NCI-H1092 (cell line): ENCODE data around the gene CCDC187.

Source experiments
- DNase-seq: peaks from one replicate; lab custom pipeline; 2025; lab: John Stamatoyannopoulos, UW

Gene CCDC187

DNA sequence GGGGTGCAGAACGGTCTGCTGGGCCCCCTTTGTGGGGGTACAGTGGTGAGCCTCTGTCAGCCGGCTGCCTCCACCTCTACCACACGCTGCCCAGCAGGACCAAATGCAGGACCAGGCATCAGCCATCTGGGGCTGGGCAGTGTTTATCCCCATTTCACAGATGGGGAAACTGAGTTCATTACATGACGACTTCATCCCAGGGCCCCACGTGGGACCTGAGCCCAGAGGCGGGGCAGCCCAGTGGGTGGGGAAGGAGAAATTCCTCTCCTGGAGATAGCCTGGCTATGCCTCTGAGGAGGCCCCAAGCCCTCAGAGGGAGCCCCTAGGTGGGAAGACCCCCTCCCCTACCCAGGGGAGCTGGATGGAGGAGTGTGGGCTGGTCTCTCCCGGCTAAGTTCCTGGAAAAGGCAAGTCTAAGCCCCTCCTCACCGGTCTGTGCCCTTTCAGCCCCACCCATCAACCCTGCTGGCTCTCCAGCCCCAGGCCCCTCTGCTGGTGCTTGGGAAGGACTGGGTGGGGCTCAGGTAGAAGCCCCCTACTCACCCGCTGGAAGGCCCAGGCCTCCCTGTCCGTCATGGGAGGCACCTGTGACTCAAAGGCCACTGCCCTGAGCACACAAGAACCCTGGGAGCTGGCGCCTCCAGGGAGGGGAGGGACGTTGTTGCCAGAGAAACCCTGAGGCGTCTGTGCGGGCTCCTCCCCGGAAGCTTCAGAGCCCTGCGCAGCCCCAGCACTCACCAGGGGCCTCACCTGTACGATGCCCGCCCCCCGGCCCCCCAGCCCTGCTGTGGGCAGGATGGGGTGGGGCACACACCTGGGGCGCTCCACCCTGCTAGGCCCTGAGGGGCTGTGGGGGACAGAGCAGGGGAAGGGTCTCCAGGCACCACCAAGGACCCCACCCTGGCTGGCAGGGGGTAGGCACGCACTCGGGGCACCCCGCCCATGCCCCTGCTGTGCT, 7.4 kb upstream of the CCDC187 start:
- DNase-seq, result no peak

DNA sequence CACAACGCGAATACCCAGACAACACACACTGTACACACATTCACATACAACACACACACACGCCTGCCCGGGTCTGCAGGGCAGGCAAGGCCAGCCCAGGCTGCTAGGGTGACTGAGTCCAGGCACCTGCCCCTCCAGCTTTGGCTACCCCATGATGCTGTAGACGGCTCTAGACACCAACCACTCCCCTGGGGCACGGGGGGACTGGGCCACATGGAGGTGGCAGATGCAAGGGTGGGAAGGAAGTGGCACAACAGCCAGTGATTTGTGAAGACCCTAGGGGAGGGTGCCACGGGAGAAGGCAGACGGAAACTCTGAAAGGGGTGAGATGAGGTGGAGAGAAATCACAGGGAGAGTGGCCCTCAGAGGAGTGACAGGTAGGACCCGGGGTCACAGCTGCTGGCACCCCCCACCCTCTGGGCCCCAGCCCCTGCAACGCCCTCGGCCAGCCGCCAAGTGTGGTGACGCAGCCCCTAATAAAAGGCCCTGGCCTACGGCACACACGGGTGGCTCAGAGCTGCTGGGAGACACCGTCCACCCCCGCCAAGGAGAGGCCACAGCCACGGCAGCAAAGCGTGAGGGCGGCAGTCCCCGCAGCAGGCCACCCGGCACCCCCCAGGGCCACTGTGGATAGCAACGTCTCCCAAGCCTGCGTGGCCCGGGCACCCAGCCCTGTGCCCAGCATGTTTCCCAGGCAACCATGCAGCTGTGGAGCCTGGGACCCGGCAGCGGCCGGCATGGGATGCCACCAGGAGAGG, 6.6 kb upstream of the CCDC187 start:
- peak; percentile 34 for DNase-seq

DNA sequence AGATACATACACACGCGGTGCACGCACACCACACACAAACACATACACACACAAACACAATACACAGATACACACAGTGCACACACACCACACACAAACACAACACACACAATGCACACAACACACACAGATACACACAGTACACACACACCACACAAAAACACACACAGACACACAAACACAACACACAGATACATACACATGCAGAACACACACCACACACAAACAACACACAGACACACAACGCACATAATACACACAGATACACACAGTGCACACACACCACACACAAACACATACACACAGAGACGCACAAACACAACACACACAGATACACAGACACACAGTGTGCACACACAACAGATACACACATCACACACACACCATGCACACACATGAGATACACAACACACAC, 5.9 kb upstream of the CCDC187 start:
- no peak for DNase-seq

DNA sequence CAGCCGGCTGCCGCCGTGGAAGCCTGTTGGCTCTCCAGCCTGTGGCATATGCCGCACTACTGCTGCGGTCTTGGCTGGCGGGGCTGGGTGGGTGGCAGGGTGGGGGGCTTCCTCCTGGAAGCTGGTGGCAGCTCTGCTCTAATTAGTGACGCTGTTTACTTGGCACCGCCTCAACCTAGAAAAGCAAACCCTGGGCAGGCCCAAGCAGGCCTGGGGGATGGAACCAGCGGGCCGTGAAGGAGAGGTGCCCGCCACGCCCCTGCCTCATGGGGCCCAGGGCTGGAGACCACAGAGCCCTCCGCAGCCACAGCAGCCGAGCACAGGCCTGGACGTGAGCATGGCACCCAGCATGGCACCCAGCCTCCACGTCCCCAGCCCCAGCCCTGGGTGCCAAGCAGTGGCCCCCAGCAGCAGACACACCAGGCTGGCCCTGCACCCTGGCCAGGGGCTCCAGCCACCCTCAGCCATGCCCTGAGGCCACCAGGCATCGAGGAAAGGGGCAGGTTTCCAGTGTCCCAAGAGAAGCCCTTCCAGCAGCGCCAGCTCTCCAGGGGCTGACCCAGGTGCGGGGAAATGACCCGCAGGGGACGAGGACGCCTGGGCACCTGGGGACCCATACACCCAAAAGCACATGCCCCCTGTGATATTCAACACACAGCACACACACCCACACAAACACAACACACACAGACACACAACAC, 5.4 kb upstream of the CCDC187 start:
- peak; percentile 88 for DNase-seq

GRCh38 chr9:136308702-136309053, 4.8 kb upstream of the CCDC187 start:
- DNase-seq, result no peak

DNA sequence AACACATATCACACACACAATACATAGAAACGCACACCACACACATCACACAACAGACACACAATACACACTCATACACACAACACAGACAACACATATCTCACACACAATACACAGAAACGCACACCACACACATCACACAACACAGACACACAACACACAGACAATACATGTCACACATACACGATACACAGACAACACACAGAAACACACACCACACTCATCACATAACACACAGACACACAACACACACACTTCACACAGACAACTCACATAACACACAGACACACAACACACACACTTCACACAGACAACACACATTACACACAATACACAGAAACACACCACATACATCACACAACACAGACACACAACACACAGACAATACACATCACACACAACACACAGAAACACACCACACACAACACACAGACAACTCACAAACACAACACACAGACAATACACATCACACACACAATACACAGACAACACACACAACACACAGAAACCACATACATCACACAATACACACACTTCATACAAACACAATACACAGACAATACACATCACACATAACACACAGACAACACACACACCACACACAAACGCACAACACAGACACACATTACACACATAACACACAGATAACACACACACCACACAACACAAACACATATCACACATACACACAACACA, 4.3 kb upstream of the CCDC187 start:
- DNase-seq, result no peak

DNA sequence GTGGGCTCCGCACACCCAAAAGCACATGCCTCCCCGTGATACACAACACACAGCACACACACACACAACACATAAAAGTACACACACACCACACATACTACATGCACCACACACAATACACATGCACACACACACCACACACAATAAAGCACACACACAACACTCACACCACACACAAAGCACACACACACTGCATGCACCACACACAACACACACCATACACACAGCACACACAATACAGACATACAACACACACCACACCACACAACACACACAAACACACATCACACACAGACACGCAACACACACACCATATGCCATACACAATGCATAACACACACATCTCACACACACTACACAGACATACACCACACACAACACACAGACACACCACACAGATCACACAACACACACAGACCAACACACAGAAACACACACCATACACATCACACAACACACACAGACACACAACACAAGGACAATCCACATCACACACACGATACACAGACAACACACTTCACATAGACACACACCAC, 3.4 kb upstream of the CCDC187 start:
- DNase-seq, result no peak

DNA sequence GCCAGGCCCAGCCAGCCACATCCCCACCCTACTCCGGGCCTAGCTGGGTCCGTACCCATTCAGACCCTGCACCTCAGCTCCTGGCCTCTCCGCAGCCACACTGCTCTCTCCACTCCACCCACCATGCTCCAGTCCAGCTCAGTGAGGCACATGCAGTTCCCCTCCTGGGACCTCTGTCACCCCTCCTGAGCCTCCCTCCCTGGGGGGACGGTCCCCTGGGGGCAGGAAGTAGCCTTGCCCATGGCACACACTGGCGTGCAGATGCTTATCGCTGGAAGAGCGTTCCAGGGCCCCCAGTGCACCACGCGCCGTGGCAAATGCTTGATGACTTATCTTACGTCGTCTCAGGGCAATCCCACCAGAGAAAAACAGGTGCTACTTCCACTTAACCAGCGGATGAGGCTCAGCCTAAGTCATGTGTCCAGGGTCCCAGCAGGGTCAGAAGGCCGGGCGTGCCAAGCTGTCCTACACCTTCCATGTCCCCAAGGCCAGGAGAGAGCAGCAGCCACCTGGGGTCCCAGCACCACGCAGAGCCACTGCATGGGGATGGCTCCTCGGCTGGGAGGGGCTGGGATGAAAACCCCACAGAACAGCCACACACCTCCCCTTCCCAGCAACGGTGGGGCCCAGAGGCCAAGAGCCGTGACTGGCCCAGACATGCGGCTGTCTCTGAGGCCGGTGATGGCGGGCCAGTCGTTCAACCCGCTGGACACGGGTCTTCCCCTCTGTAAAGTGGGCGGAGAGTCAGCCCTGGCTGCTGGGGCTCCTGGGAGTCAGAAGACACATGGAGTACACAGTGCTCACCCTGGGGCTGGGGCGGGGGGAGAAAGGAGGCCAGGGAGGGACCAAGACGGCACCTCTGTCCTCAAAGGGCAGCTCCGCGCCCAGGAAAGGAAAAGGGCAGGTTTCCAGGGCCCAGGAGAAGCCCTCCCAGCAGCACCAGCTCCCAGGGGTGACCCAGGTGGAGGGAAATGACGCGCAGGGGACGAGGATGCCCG, 2.6 kb upstream of the CCDC187 start:
- DNase-seq, result no peak

GRCh38 chr9:136305804-136306203, 1.9 kb upstream of the CCDC187 start:
- no peak for DNase-seq

DNA sequence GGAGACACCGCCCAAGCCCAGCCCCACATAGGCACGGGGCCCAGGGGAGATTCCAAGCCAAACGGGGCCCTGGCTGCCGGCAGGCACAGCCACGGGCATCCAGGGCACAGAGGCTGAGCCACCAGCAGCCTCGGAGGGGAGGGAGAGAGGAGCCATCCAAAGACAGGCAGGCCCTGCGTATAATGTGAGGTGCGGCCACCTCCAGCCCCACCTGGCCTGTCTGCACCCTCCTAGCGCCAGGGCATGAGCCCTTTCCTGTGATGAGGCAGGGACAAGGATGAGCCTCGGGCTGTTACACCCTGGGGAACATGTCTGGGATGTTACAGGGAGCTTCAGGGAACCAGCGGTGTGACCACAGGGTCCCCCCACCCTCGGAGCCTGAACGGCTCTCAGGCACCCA, 1.1 kb upstream of the CCDC187 start:
- DNase-seq, result no peak

- no peak for DNase-seq
Observed at GRCh38 chr9:136304456-136304855, 562 bp upstream of the CCDC187 start.

GRCh38 chr9:136303066-136303824, 649 bp downstream of the CCDC187 start:
- DNase-seq, result no peak

- no peak for DNase-seq
Observed at GRCh38 chr9:136302527-136302926, 1.4 kb downstream of the CCDC187 start.

DNA sequence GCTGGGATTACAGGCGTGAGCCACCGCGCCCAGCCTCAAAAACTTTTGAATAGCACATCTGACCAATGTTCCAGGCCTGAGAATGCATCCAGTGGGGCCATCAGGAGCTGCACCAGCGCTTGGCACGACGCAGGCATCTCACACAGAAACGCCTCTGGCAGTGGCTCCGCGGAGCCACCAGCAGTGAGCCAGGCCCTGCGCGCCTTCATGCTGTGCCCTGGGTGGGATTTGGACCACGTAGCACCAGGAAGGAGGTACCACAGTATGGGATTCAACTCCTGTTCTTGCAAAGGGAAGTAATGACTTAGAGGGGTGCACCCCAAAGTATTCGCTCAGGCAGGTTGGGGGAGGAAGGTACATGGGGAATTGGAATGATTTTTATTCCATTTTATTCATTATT, 3.0 kb downstream of the CCDC187 start:
- no peak for DNase-seq

DNA sequence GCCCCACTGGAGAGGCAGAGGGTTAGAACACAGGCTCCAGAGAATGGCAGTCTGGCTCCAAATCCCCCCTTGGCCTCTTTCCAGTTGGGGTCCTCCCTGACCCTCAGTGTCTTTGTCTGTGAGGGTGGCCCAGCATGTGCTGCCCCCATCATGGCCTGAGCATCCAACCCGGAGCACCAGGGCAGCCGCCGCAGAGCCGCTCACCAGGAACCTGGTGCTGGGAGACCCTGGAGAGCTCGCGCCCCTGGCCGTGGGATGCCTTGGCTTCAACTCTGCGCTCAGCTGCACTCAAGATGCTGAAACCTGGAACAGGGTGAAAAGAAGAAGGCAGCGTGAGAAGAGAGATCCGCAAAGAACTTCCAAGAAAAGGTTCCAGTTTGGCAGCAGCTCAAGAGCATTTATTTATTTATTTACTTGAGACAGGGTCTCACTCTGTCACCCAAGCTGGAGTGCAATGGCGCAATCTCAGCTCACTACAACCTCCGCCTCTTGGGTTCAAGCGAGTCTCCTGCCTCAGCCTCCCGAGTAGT, 3.8 kb downstream of the CCDC187 start:
- no peak for DNase-seq

DNA sequence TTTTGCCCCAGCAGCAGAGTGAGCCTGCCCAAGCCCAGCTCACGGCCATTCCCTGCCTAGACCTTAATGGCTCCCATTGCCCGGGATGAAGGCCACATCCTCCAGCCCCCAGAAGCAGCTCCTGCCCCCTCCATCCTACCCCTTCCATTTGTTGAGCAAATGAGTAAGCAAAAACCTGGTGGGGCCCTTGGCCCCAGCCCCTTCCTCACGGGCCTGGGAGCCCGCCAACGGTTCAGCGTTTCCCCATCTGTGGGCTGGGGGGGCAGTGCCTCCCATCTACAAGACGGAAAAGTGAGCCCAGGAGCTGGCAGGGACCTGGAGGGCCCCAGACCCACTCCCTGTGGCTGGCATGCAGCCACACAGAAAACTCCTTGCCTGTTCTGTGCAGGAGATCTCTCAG, 4.4 kb downstream of the CCDC187 start:
- DNase-seq, result no peak

DNA sequence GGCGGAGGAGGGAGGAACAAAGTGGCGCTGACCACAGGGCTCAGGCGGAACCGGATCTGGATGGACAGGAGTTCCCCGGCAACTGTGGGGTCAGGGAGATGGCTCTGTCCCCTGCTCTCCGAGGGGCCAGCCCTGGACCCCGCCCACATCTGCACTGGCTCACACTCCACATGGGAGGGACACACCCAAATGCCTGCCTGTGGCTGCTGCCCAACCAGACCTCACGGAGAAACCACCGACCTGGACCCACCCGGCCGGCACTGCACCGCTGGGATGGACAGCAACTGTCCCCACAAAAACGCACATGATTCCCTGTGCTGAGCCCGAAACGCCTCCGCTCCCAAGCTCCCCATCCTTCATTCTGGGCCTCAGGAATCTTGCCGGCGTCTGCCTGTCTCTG, 4.8 kb downstream of the CCDC187 start:
- no peak for DNase-seq

GRCh38 chr9:136297766-136298735, 5.8 kb downstream of the CCDC187 start:
- no peak for DNase-seq
